SK-N-MC (cell line): ENCODE data around the gene SMARCB1.

Source experiments
- DNase-seq: peaks from one replicate; pipeline ENCODE4 v3.0.0-alpha.2; 2011; ENCODE audit warnings: low read depth, low spot score
- H3K27ac ChIP-seq: fragments of 200-600 bp; sonication (generic); 2 replicates; pipeline ENCODE4 v1.5.1; 2016; ENCODE audit warnings: mixed run types
- H3K36me3 ChIP-seq: fragments of 200-600 bp; sonication (generic); 2 replicates; pipeline ENCODE4 v1.6.1; 2017; ENCODE audit warnings: antibody characterized with exemption, low read length, mixed read lengths; ENCODE audit not compliant: insufficient read depth
- H3K4me3 ChIP-seq: fragments of 200-600 bp; sonication (generic); 2 replicates; pipeline ENCODE4 v1.5.1; 2016
- H3K9ac ChIP-seq: fragments of 200-600 bp; sonication (generic); 2 replicates; pipeline ENCODE4 v1.8.0; 2017; ENCODE audit warnings: mixed run types, mixed read lengths; ENCODE audit not compliant: insufficient read length
- H3K9me3 ChIP-seq: fragments of 200-600 bp; sonication (generic); 2 replicates; pipeline ENCODE4 v1.6.1; 2017; ENCODE audit warnings: low read depth, mild to moderate bottlenecking, antibody characterized with exemption, low read length, moderate library complexity, mixed read lengths
- EZH2 ChIP-seq: fragments of 200-600 bp; sonication (generic); IDR thresholded peaks from one replicate; pipeline ENCODE4 v1.6.1; 2017; ENCODE audit warnings: antibody characterized with exemption
- FOXP2 ChIP-seq: optimal IDR thresholded peaks from 2 replicates; pipeline ENCODE3; 2011; ENCODE audit warnings: mild to moderate bottlenecking, moderate library complexity; ENCODE audit not compliant: insufficient read depth; ENCODE audit errors: extremely low read length, control extremely low read depth
- POLR2AphosphoS5 ChIP-seq: IDR thresholded peaks from 2 replicates; pipeline ENCODE4 v1.6.1; 2012; ENCODE audit warnings: mild to moderate bottlenecking, low read depth, low read length, borderline replicate concordance

The SMARCB1 gene

DNA sequence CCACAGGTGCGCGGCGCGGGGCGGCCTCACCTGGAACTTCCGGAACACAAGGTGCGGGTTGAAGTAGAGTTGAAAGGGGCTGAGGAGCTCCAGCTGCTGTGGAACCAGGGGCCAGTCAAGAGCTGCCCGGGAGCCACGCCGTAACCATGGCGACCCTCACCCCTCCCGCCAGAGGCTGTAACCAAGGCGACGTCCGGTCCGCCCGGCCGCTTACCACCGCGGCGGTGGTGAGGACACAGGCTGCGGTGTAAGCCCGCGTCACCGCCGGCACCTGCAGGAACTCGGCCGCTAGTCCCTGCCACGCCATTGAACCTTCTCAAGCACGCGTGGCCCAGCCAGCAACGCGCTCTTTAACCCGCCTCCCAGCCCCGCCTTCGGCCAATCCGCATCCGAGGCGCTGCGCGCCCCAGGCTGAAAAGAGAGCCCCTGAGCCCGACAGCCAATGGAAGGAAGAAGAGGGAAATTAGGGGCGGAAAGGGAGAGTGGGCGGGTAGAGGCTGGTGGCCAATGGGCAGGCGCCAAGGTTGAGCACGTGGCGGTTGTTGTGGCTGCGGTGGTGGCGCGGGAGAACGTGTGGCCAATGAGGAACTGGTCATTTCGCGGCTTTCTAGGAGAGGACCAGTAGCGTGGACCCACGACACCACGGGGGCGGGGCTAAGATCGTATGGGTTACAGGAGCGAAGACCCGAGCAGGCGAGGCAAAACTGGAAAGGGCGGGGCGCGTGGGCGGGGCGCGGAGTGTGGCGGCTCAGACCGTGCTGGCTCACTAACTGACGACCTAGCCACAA lies 52.1 kb downstream of the SMARCB1 start, which contains the start of gene DERL3:
Gene DERL3 (minus strand): TSS at position 326 of the 788 bp plus-strand sequence. CDS start 19 bp downstream, at position 307.
- Histone ChIP-seq H3K36me3 (peaks cover 18% of the 10 kb centered on the region; the same call in 1 of the 2 replicates), H3K9ac (no peak within 1 kb of the TSS), H3K4me3 (peak within 1 kb of the TSS; percentile 55), H3K27ac (no peak within 1 kb of the TSS), H3K9me3 (no peaks in the 10 kb centered on the region)
- DNase-seq = peak; percentile 84
- no peak for TF ChIP-seq FOXP2
- TF ChIP-seq POLR2AphosphoS5 = 0 out of 2 replicates have a peak, but pooled peaks have one; percentile 27

DNA sequence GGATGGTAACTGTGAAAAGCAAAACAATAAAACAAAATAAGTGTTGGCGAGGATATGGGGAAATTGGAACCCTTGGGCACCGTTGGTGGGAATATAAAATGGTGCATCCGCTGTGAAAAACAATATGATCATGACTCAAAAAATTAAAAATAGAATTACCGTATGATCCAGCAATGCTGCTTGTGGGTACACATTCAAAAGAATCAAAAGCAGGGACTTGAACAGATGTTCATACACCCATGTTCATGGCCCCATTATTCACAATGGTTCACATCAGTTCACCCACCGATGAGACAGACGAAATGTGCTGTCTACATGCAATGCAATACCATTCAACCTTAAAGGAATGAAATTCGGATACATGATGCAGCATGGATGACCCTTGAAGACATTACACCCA lies 53.3 kb downstream of the SMARCB1 start:
- peaks cover 13% of the 10 kb centered on the region; the same call in 1 of the 2 replicates for H3K36me3 ChIP-seq
- H3K9me3 ChIP-seq = no peaks in the 10 kb centered on the region
- no peak overlapping the region for H3K4me3 ChIP-seq
- H3K9ac ChIP-seq = no peak overlapping the region
- H3K27ac ChIP-seq = no peak overlapping the region
- no peak for DNase-seq
- TF ChIP-seq POLR2AphosphoS5 (no peak), FOXP2 (no peak), EZH2 (no peak)

DNA sequence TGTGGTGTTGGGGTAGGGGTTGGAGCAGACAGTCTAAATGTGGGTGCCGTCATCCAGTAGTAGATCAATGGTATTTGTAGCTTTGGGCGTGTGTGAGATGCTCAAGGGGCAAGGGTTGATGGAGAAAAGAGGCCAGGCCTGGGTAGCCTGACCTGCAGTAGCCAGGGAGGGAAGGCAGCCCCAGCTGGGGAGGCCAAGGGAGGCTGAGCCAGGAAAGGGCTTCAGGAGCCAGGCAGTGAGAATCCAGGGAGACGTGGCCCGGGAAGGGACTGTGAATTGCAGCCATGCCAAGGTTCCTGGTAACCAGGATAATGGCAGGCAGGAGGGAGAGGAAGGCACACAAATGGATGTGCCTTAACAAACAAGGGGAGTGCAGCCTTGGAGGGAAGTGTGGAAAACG lies 54.5 kb downstream of the SMARCB1 start:
- H3K4me3 ChIP-seq = no peak overlapping the region
- no peak for DNase-seq
- peaks cover under 1% of the 10 kb centered on the region; the same call in 1 of the 2 replicates for H3K36me3 ChIP-seq
- H3K9ac ChIP-seq = no peak overlapping the region
- H3K9me3 ChIP-seq = no peaks in the 10 kb centered on the region
- no peak for TF ChIP-seq EZH2
- TF ChIP-seq FOXP2 = no peak
- no peak for TF ChIP-seq POLR2AphosphoS5
- no peak overlapping the region for H3K27ac ChIP-seq

DNA sequence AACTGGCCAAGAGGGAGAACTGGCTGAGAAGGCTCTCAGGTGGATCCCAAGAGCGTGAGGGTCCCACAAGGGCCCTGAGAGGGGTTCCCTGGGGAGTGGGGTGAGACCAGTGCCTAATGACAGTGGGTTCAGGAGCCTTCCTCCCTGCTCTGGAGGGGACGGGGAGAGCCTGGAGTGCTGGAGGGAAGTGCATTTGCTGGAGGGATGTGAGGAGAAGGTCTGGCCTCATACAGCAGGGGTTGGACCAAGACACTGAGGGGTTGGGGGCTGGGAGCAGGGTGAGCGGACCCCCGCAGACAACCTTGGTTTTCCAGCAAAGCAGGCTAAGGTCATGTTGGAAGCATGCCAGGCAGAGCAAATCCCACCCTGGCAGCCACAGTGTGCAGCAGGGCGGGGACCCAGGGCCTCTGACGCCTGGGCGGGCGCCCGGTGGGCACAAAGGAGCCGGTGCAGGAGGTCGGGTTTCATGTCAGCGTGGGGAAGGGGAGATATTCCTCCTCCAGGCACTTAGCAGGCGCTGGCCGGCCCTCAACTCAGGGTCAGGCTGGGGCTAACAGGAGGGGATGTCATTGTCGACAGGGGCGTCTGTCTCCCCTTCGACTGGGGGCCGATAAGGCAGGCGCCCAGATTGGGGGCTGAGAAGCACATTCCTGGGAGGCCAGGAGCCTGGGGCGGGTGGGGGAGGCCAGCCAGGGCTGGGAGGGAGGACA lies 55.1 kb downstream of the SMARCB1 start:
- Histone ChIP-seq H3K4me3 (no peak overlapping the region), H3K36me3 (no peaks in the 10 kb centered on the region), H3K27ac (no peak overlapping the region), H3K9ac (no peak overlapping the region), H3K9me3 (no peaks in the 10 kb centered on the region)
- TF ChIP-seq EZH2 = no peak
- TF ChIP-seq POLR2AphosphoS5 = no peak
- no peak for TF ChIP-seq FOXP2
- no peak for DNase-seq

DNA sequence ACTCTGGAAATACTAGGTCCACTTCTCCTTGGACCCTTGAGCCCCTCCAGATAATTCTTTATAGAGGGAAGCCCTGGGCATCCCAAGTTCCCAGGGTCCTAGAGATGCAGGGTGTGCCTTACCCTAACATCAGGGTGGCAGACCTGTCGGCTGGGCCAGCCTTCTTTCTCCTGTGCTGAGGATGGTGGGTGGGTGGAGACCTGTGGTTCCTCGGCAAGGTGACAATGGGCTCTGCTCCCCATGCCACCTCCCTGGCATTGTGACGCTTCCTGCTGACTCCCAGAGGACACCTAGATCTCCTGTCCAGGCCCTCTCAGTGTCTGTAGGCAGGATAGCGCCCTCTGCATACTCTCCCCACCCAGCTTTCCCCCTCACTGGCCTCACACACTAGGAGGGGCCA lies 55.8 kb downstream of the SMARCB1 start:
- H3K4me3 ChIP-seq = no peak overlapping the region
- H3K9me3 ChIP-seq = no peaks in the 10 kb centered on the region
- no peak overlapping the region for H3K9ac ChIP-seq
- TF ChIP-seq EZH2 (no peak), POLR2AphosphoS5 (no peak), FOXP2 (no peak)
- H3K27ac ChIP-seq = no peak overlapping the region
- no peaks in the 10 kb centered on the region for H3K36me3 ChIP-seq
- DNase-seq = no peak

DNA sequence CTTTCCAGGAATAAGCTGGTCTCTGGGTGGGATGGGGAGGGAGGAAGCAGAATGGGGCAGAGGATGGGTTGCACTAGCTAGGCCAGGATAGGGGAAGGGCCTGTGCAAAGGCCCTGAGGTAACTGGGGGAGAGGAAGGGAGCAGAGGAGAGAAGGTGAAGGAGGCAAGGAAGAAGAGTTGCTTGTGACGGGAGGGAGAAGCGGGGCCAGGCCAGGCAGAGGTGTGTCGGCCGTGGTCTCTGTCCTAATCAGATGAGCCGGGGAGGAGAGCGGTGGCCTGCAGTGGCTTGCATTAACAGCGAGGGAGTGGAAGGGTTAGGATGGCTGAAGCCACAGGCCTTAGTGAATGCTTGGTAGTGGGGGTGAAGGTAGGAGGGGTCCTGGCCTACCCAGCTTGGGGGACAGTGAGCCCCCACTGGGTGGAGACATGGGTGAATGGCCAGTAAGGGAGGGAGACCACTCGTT lies 58.0 kb downstream of the SMARCB1 start:
- Histone ChIP-seq H3K9me3 (no peaks in the 10 kb centered on the region), H3K27ac (no peak overlapping the region), H3K9ac (no peak overlapping the region), H3K36me3 (no peaks in the 10 kb centered on the region), H3K4me3 (no peak overlapping the region)
- no peak for DNase-seq
- no peak for TF ChIP-seq FOXP2
- TF ChIP-seq POLR2AphosphoS5 = no peak
- no peak for TF ChIP-seq EZH2

DNA sequence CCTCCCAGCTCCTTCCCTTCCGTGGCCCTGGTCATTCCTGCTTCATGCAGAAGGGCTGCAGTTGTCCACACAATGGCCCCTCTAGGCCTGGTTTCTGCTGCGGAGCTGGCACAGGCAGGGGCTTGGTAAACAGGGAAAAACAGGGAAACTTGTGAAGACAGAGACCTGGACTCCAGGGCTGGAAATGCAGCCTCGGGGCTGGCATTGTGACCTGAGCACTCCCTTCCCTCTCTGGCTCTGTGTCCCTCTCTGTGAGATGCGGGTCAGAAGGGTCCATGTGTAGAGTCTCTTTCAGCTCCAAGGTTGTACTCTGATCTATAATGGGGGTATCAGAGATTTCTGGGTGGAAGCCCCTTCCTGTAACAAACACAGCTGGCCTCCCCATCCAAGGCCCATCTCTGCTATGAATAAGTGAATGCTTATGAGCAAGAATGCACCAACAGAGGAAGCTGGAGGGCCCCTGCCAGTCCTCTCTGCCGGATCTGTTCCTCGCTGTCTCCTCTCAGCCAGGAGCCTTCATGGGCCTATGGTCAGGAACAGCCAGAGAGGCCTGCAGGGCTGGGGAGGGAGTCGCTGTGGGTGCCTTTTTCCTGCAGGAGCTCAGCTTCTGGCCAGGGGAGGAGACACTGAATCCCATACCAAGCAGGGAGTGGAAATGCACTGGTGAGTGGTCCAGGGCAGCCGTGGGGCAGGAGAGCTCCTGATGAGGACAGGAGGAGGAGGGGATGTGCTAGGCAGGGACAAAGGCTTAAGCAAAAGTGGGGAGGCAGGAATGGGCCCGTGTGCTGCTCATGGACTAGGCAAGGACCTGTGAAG lies 58.7 kb downstream of the SMARCB1 start:
- Histone ChIP-seq H3K9ac (no peak overlapping the region), H3K9me3 (no peaks in the 10 kb centered on the region), H3K4me3 (no peak overlapping the region), H3K36me3 (no peaks in the 10 kb centered on the region), H3K27ac (no peak overlapping the region)
- TF ChIP-seq FOXP2 (no peak), POLR2AphosphoS5 (no peak), EZH2 (no peak)
- DNase-seq = no peak

DNA sequence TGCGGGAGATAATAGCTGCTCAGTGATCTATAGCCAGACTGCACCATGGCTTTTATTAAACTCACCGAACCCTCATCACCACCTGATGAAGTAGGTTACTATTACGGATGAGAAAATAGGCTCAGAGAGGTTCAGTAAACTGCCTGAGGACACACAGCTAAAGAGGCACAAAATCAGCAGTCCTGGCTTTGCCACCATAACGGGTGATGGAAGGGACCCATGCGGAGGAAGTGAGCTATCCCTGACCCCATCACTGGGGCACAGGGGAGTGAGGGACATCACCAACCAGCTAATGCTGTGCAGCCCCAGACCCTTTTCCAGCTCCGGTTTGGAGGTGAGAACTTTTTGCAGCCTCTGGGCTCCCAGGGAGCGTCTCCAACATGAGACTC lies 59.3 kb downstream of the SMARCB1 start:
- Histone ChIP-seq H3K9ac (peak overlapping the region; percentile 45), H3K36me3 (no peaks in the 10 kb centered on the region), H3K27ac (no peak overlapping the region), H3K4me3 (no peak overlapping the region), H3K9me3 (no peaks in the 10 kb centered on the region)
- DNase-seq = no peak
- TF ChIP-seq EZH2 (no peak), FOXP2 (no peak), POLR2AphosphoS5 (no peak)
